Lower leg skin (tissue), 4 donors: ENCODE results near the gene NADK. TPM values are rescaled to one million over a fixed set of nuclear protein-coding genes. Genes with fewer than 3 reads are reported as not detected.
"Not testable (repeated sequence)": the region's sequence is repeated elsewhere in the genome, so short reads cannot be mapped to it uniquely, and the experiment has no call there.

Experiments used
- DNase-seq, 2 donors: peaks; one replicate each; pipeline ENCODE4 v3.0.0-alpha.2; 2019; ENCODE audit warnings: low spot score in 2 of 2
- H3K4me3 ChIP-seq: fragments of 200-600 bp; sonication (generic); 2 replicates; pipeline ENCODE4 v1.5.1; 2017; ENCODE audit warnings: mild to moderate bottlenecking, low read depth; ENCODE audit not compliant: poor library complexity, severe bottlenecking
- CTCF ChIP-seq, 3 donors: fragments of 450-650 bp; IDR thresholded peaks; one replicate each; pipeline ENCODE4 v1.5.1; 2016; ENCODE audit warnings: antibody characterized with exemption in 3 of 3, mild to moderate bottlenecking in 3 of 3, moderate library complexity in 2 of 3
- POLR2A ChIP-seq, 2 donors: fragments of 450-650 bp; IDR thresholded peaks; one replicate each; pipeline ENCODE4 v1.6.1; 2016 to 2017; ENCODE audit warnings: antibody characterized with exemption in 2 of 2, mild to moderate bottlenecking in 1 of 2, moderate library complexity in 1 of 2
- WGBS, 2 donors: methylation state at CpG; one replicate each; pipeline ENCODE4 v1.1.5; 2018; 5-methylcytosine and 5-hydroxymethylcytosine counted together
- intact Hi-C: fragments of 100-400 bp; cut with DNase I; formaldehyde crosslinking; loops from one replicate; pipeline ENCODE4 v1.15.0; 2023; ENCODE audit warnings: low total_unique reads
- total RNA-seq, 4 donors: library from RNA; depleted of rRNA; stranded (reverse); fragments of >200 nt; gene quantifications; one replicate each; pipeline ENCODE4 v1.1.0, GENCODE V29; 2016

NADK gene
- total RNA-seq, 4 donors from 2014 or later = 45.4 to 58.0 (median 54.2) TPM

DNA sequence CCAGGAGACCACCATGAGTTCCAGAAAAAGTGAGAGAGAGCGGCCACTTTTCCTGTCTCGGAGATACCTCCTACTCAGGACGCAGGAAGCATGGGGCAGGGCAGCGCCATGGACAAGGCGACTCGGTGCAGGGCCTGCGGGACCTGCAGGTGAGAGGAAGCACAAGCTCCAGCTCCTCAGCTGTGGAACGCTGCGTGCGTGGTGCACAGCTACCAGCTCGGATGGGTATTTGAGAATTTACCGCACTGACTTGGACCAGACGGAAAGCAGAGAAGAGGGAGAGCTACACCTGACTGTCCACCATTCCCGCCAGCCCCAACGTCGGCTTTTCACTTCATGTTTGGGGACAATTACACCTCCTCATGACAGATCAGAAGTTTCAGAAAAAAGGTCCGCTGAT, 45.9 kb downstream of the NADK start:
- intact Hi-C loops = no loop called here
- H3K4me3 ChIP-seq = no peak overlapping the region
- no peak for DNase-seq
- TF ChIP-seq POLR2A (IDR thresholded peaks at IDR 0.05) = no peak
- TF ChIP-seq CTCF (IDR thresholded peaks at IDR 0.05) = no peak
- WGBS, 2 donors = 89 to 90% methylated on average over 17 of the region's 17 CpGs

- intact Hi-C loops = no loop called here
- peak in 1 of 2 donors; percentile 49 for DNase-seq
- 94% methylated on average over 13 to 17 of the region's 17 CpGs for WGBS, 2 donors
- TF ChIP-seq CTCF (IDR thresholded peaks at IDR 0.05) (no peak), POLR2A (IDR thresholded peaks at IDR 0.05) (no peak)
- H3K4me3 ChIP-seq = no peak overlapping the region
Measured at GRCh38 chr1:1730870-1731269, 47.4 kb downstream of the NADK start.

GRCh38 chr1:1730230-1730629, 48.0 kb downstream of the NADK start:
- intact Hi-C loops, H3K4me3 ChIP-seq: not testable (repeated sequence)
- no CpG with 5 or more reads among the region's 13 CpGs for WGBS, 2 donors
- peak in 1 of 2 donors; percentile 28 for DNase-seq

DNA sequence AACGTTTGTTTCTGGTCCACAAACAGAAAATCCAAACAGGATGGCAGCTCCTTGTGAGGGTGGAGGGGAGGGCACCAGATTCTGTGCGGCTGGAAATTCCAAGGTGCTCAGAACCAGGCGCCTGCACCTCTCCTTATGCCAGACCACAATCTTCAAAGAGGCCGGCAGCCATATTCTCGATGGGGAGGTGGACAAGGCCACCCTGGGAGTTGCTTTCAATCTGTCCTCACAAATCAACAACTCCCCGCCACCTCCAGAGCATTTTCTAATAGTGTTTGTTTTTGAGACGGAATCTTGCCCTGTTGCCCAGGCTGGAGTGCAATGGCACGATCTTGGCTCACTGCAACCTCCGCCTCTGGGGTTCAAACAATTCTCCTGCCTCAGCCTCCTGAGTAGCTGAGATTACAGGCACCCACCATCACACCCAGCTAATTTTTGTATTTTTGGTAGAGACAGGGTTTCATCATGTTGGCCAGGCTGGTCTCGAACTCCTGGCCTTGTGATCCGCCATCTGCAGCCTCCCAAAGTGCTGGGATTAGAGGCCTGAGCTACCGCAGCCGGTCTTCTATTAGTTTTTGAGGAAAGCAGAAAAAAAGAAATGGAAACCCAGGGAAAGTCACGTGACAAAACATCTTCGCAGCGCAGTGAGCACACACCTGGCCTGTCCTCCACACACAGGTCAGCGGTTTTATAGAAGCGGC, 49.0 kb downstream of the NADK start:
- H3K4me3 ChIP-seq, intact Hi-C loops: not testable (repeated sequence)
- peak in 1 of 2 donors; percentile 52 for DNase-seq
- 87 to 91% methylated on average over 10 to 14 of the region's 18 CpGs for WGBS, 2 donors

DNA sequence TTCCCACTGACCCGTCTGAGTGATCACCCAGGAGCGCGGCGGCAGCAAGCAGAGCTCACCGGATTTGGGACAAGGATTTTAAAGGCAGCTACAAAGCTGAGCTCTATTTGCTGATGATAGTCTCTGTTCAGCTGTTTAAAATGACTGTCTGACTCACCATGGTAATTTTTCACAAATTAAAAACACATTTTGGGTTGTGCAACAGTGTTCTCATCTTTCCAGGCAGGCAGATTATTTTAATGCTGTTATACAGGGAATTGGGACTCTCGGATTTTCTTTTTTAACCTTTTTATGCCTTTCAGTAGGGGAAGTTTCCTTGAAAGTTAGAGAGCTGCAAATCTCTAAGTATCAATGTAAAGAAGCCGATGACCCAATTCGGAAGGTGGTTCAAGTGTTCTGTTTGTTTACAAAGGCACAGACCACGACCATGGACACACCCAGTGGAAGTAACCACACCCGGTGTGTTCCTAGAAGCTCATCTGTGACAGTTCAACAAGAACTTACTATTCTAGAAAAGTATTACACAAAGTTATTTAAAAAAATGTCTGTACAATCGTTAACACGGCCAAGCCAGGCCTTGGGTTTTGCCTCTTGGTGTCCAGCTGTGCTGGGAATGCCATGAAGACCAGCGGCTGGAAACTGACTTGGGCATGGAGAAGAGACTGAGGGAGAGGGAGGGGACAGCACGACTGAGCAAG, 49.8 kb downstream of the NADK start:
- WGBS, 2 donors = 39 to 51% methylated on average over 8 to 10 of the region's 14 CpGs
- intact Hi-C loops, H3K4me3 ChIP-seq: not testable (repeated sequence)
- DNase-seq = peak in 1 of 2 donors; percentile 64

- 78 to 82% methylated on average over 11 of the region's 12 CpGs for WGBS, 2 donors
- H3K4me3 ChIP-seq, intact Hi-C loops: not testable (repeated sequence)
- peak in 1 of 2 donors; percentile 60 for DNase-seq
Measured at GRCh38 chr1:1727131-1727651, 51.1 kb downstream of the NADK start.

- DNase-seq, H3K4me3 ChIP-seq, intact Hi-C loops: not testable (repeated sequence)
- 94 to 96% methylated on average over 17 of the region's 17 CpGs for WGBS, 2 donors
Measured at GRCh38 chr1:1726088-1726487, 52.2 kb downstream of the NADK start.

DNA sequence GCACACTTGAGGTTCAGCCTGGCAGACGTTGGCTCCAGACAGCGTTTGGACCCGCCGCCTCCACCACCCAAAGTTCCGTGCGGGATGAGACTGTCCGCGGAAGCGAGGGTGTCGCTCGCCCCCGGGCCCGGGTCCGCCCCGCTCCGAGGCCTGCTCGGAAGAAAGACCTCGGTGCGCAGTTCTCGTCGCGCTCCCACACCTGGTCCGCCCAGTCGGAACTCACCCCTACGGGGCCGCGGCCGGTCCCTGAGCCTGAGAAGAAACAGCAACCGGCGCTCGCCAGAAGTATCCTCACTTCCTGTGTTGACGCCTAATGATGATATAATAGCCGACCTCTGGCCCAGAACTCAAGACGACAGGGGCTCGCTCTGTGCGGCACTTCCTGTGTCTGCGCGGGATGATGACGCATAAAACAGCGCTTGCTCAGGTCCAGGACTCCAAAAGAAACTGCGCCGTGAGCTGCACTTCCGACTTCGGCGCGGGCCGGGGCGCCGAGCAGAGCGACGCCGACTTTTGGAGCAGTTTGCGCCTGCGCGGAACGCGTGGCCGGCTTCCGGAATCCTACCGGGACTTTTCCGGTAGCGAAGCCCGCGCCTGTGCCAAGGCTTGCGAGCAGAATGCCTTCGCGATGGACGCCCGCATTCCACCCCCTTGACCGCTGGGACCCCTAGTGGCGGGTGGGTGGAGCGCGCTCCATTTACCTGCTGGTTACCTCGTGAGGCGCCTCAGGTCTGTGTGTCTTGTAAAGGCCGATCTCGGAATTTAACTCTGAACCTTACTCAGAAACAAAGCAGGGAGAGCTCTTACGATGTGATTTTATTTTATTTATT, 54.0 kb downstream of the NADK start, which contains the start of gene CDK11A:
CDK11A (minus strand) TSS at position 323 of the 830 bp plus-strand sequence. CDS start 1,539 bp downstream, outside the sequence.
- intact Hi-C loops = not testable (repeated sequence)
- DNase-seq = peak; percentile 98 to 99
- TF ChIP-seq POLR2A (IDR thresholded peaks at IDR 0.05) = peak in 1 of 2 donors; percentile 2
- peak within 1 kb of the TSS; percentile 52 for H3K4me3 ChIP-seq
- WGBS, 2 donors = 0% methylated on average over 15 to 50 of the region's 78 CpGs
